Fibroblast of gingiva (primary cell): ENCODE measurements around the gene FOXO4.
A peak's percentile ranks its signal among the peaks of the same experiment; 100 is the strongest.

ENCODE experiments used
- DNase-seq: peaks from one replicate; pipeline ENCODE4 v3.0.0-alpha.2; 2011; ENCODE audit warnings: low read depth

The FOXO4 gene

DNA sequence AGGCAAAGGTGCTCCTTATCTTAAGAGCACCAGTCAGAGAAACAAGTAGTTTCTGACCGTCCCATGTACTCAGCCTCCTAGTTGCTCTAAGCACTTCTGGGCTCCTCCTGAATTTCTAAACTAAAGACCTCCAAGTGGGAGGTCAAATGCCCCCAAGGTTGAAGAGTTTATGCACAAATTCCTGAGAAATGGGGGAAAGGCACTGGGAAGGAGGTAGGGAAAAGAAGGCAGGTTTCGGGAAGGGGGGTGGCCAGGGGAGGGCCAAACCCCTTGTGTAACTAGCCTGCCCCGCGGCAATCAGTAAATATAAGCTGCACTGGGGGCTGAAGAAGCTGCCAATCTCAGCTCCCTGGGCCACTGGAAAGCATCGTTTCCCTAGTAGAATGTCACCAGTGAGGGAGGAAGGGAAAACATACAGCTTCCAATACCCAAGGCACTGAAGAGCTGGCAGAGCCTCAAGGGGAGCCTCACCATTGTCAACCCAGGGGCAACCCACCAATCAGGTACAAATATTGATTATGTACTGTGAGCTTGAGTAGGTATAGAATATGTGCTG lies 3.4 kb downstream of the FOXO4 start:
- DNase-seq = no peak

DNA sequence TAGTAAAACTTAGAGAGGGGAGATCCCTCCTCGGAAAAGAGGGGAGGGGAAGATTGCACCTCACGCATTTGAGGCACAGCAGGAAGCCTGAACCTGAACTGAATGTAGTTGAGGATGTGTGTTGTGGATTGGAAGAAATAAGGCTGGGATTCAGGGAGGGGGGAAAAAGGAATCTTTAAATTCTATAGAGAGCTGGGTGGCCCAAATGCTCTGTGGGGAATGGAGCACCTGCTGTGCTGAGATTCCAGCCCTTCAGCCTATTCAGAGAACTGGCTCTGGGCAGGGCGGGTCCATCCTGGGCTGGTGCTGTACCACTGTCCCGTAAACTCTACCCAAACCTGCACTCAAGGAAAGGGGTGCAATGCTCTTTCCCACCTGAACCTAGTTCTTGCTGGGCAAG lies 4.1 kb downstream of the FOXO4 start:
- no peak for DNase-seq

GRCh38 chrX:71100581-71101505 lies 5.2 kb downstream of the FOXO4 start:
- DNase-seq = no peak

- DNase-seq = no peak
Observed at GRCh38 chrX:71102292-71102691, 6.6 kb downstream of the FOXO4 start.

GRCh38 chrX:71103110-71103983 lies 7.7 kb downstream of the FOXO4 start:
- no peak for DNase-seq

DNA sequence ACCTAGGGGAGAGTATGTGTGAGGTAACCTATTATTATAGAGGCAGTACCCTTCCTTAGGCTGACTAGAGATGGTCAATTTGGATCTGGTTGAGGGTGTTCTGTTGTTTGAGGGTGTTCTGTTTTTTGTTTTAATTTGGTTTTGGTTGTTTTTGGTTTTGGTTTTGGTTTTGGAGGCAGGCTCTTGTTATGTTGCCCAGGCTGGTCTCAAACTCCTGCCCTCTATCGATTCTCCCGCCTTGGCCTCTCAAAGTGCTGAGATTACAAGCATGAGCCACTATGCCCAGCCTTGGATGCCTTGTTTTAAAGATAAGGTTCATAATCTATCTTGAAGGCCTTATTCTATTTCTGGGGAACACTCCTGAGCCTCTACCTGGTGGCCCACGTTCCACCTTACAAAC lies 10.0 kb downstream of the FOXO4 start:
- DNase-seq = no peak

- no peak for DNase-seq
Observed at GRCh38 chrX:71106427-71106826, 10.8 kb downstream of the FOXO4 start, which contains the start of gene CXorf65. Gene CXorf65, minus strand, starts transcription at chrX:71106740. Its CDS starts 184 bp downstream, at chrX:71106556.

DNA sequence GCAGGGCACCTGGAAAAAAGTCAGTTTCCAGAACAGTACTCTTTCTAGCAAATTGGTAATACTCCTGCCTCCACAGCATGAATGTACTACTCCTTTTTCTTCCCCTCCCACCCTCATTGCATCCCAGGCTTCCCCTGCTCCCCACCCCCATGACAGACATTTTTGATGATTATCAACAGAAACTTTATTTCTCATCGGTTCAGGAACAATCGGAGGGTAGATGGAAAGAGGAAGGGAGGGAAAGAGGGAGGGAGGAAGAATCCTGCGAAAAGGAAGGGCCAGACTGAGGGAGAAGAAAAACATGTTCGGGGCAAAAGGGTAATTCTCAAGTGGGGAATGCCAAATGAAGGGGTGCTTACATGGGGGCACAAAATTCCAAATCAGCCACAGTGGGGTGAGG lies 11.6 kb downstream of the FOXO4 start:
- no peak for DNase-seq

- DNase-seq = no peak
Observed at GRCh38 chrX:71107762-71108360, 12.2 kb downstream of the FOXO4 start.

GRCh38 chrX:71109051-71109450 lies 13.4 kb downstream of the FOXO4 start:
- no peak for DNase-seq

DNA sequence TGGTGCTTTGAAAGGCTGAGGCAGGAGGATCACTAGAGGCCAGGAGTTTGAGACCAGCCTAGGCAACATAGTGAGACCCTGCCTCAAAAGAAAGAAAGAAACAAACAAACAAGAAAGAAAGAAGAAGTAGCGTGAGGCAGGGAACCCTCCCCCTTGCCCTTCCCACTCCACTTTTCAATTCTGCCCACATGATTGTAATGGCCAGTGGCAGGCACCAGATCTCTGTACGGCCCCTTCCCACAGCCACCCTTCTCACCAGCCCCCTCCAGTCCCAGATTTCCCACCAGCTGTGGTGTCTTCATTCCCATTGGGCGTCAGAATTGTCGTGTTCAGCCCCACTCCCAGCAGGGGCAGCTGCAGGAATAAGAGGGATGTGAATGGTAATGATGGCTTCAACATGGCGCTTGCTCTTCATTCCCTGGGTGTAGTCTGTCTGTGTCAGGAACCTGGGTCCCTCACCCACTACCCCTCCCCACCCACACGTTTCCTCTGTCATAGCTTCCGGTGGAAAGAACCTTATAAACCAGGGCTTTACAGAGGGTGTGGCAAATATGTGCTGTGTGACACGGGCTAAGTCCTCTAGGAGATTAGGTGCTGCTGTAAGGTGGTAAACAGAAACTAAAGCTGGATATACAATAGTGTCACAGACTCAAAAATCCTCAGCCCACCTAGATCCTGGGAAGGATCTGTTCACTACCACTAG lies 15.6 kb downstream of the FOXO4 start, which contains the start of gene IL2RG:
TSS of gene IL2RG (minus strand) at position 437 of the 703 bp plus-strand sequence. CDS start at position 399, 38 bp downstream.
- DNase-seq = no peak

DNA sequence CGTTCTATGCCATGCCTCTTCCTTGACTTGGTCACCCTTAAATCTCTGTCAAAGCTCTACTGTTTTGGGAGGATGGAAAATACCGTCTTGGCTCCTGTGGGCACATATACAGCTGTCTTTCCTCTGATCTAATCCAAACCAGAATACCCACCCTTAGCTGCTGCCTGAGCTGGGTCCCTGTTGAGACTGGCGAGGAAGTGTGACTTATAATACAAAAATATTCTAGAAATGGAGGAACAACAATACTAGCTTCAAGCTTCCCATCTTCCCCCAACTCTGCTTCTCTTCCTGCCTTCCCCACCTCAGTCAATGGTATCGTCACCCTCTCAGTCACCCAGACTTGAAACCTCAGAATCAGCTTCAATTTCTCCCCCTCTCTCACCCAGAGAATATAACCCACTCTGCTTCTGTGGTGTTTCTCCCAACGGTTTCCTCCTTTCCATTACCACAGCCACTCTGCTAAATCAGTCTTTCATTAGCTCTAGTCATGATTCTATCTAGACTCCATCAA lies 16.3 kb downstream of the FOXO4 start:
- DNase-seq = no peak

GRCh38 chrX:71117358-71117757 lies 21.7 kb downstream of the FOXO4 start:
- no peak for DNase-seq

GRCh38 chrX:71118032-71118984 lies 22.7 kb downstream of the FOXO4 start, which contains the start of gene MED12:
Gene MED12, plus strand, starts transcription at chrX:71118596. Its CDS starts 159 bp downstream, at chrX:71118755.
- peak; percentile 82 for DNase-seq

- peak; percentile 26 for DNase-seq
Observed at GRCh38 chrX:71118985-71119535, 23.4 kb downstream of the FOXO4 start.

- peak; percentile 7 for DNase-seq
Observed at GRCh38 chrX:71128166-71128833, 32.6 kb downstream of the FOXO4 start.

GRCh38 chrX:71128915-71129765 lies 33.5 kb downstream of the FOXO4 start:
- DNase-seq = peak; percentile 21

DNA sequence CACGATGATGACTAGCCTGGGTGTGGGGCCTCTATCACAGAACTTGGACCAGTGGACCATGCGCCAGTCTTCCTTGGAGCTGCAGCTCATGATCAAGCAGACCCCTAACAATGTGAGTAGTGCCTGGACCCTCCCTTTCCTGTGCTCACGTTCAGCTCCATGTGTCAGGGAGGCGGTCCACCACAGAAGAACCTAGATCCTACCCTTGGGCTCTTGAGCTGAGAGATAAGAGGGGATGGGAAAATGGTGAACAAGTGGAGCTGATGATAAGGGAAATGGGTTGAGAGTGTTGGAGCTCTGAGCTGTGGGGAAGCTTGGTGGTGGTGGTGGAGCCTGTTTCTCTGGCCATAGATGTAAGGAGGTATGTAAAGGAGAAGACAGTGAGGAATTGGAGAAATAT lies 35.9 kb downstream of the FOXO4 start:
- DNase-seq = no peak
